Keratinocyte (primary cell): ENCODE data around the gene F11R.

ENCODE experiments used
- CTCF ChIP-seq, 3 experiments: IDR thresholded peaks in 1 of 3; conservative IDR thresholded peaks in 1 of 3; optimal IDR thresholded peaks in 1 of 3; 2 replicates in 2 of 3; 3 replicates in 1 of 3; pipeline versions ENCODE3 to v1.5.1; 2011; ENCODE audit warnings: low read length in 3 of 3, mild to moderate bottlenecking in 3 of 3, moderate library complexity in 2 of 3, control low read depth in 1 of 3, inconsistent platforms in 1 of 3; ENCODE audit not compliant: insufficient read depth in 2 of 3; ENCODE audit errors: extremely low read depth in 1 of 3
- EZH2 ChIP-seq: IDR thresholded peaks from one replicate; pipeline ENCODE4 v1.6.1; 2012; ENCODE audit warnings: inconsistent platforms, mild to moderate bottlenecking, low read length, moderate library complexity

- TF ChIP-seq CTCF (optimal IDR thresholded peaks at IDR 0.05 in 1 of 3, IDR thresholded peaks at IDR 0.05 in 1 of 3, conservative IDR thresholded peaks at IDR 0.05 in 1 of 3; ENCODE audit: extremely low read depth in 1 of 3, insufficient read depth in 2 of 3, low read length in 3 of 3) = no peak
- no peak for TF ChIP-seq EZH2
Observed at GRCh38 chr1:161031874-161032273, 10.9 kb upstream of the F11R start.
